GM18909 (cell line): ENCODE data around the gene VPS50.
"Not testable (repeated sequence)": the region's sequence is repeated elsewhere in the genome, so short reads cannot be mapped to it uniquely, and the experiment has no call there.

Source experiments
- ATAC-seq: cut with Tn5 transposase; IDR thresholded peaks from one replicate; pipeline ENCODE4 v1.9.1; 2021; ENCODE audit warnings: mild to moderate bottlenecking; ENCODE audit not compliant: unreplicated experiment, poor library complexity

Gene VPS50

DNA sequence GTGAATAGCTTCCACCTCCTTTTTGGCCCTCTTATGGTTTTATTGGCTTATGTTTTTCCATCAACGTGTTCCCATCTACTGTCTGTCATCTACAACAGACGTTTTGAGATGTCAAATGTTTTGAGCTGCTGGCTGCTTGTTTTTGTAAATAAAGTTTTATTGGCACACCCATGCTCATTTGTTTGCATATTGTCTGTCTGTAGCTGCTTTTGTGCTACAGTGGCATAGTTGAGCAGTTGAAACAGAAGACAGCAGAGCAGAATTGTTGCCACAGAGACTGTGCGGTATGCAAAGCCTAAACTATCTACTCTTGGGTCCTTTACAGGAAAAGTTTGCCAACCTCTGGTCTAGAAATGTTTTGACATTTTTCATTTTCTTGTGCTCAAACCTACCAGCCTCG is 88.7 kb downstream of the VPS50 start:
- ATAC-seq, result no peak

GRCh38 chr7:93326291-93326690 is 94.1 kb downstream of the VPS50 start:
- ATAC-seq, result not testable (repeated sequence)

GRCh38 chr7:93327006-93327633 is 95.0 kb downstream of the VPS50 start:
- ATAC-seq, result no peak

DNA sequence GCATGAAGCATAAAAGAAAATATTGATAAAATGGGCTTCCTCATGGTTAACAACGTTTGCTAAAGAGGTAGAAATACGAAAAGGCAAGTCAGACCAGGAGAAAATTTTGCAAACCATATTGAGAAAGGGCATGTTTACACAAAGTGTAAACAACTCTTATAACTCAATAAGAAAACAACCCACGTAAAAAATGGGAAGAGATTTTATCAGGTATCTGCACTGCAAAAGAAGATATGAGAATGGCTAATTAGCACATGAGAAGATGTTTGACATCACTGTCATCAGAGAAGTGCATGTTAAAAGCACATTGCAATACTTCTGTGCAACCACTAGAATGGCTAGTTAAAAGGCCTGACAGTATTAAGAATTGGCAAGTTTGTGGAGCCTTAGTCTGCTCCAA is 99.5 kb downstream of the VPS50 start:
- ATAC-seq, result no peak

DNA sequence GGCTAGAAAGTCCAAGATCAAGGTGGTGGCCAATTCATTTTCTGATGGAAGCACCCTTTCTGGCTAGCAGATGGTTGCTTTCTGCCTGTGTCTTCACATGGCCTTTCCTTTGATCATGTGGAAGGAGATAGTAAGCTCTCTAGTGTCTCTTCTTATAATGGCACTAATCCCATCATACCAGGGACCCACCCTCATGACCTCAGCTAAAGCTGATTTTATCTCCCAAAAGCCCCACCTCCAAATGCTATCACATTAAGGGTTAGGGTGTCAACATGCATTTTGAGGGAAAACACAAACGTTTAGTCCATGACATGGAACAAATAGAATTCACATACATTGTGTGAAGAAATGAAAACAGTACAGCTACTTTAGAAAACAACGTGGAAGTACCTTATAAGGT is 100.0 kb downstream of the VPS50 start:
- ATAC-seq, result no peak

DNA sequence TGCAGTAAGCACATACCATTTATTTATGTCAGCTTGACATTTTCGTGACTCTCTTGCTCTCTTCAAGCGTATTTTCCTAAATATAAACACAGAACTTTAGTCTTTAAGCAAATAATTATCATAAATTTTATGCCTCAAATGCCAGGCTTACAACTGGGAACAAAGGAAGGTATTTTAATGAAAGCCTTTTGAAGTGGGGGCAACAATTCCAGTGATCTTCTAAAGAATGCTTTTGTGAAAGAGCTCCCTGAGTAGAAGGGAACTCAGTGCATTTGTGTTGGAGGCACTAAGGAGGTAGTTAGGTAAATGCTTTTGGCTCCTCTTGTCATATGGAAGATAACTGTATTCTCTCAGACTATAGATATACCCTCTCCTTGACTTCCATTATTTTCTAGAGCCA is 104.9 kb downstream of the VPS50 start:
- no peak for ATAC-seq

DNA sequence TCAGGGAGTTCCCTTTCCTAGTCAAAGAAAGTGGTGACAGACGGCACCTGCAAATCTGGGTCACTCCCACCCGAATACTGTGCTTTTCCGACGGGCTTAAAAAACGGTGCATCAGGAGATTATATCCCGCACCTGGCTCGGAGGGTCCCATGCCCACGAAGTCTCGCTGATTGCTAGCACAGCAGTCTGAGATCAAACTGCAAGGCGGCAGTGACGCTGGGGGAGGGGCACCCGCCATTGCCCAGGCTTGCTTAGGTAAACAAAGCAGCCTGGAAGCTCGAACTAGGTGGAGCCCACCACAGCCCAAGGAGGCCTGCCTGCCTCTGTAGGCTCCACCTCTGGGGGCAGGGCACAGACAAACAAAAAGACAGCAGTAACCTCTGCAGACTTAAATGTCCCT is 110.0 kb downstream of the VPS50 start:
- ATAC-seq, result not testable (repeated sequence)

- no peak for ATAC-seq
Measured at GRCh38 chr7:93350338-93350737, 118.2 kb downstream of the VPS50 start.

GRCh38 chr7:93352881-93353280 is 120.7 kb downstream of the VPS50 start:
- ATAC-seq, result no peak

DNA sequence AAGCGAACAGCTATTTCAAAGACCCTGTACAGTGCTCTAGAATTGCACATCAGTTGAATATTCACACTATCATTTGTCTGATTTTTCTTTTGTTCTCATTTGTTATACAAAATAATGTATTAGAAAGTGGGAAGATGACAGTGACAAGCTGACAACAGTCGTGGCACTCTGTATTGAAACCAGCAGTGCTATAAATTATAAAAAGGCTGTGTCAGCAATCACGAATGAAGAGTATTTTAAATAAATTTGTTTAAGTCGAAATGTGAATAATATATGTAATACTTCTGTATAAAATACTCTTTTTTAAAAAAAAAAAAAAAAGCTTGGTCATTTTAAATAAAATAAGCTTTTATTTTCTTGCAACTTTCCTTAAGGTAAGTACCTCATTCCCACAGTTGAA is 122.6 kb downstream of the VPS50 start:
- no peak for ATAC-seq

DNA sequence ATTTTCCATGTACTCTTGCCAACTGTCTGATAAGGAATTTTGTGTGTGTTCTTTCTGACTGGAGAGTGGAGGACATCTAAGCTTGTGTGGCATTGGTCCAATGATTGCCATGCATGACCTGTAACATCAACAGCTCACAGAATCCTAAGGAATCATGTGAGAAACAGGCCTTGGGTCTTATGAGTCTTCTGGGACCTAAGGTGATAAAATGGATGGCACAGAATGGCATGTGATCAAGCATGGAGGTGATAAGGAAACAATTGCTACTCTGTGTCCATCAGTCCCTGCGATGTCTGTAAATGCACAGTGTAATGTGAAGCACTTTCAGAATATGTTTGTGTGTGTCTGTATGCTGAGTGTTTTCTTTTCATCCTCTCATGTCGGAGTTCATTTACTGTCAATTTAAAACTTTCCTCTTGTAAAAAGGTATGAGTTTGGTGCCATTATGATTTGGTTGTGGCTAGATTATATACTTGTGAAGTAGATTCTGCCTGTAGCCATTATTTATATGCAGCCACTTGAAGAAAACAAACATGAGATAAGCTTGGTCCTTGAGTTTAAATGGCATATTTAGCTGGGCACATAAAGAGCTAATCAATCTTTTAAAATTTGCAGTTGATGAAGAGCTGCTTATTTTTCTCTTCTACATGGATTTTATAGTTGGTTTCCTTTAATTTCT is 127.5 kb downstream of the VPS50 start:
- no peak for ATAC-seq

- no peak for ATAC-seq
Measured at GRCh38 chr7:93361853-93362252, 129.7 kb downstream of the VPS50 start.

DNA sequence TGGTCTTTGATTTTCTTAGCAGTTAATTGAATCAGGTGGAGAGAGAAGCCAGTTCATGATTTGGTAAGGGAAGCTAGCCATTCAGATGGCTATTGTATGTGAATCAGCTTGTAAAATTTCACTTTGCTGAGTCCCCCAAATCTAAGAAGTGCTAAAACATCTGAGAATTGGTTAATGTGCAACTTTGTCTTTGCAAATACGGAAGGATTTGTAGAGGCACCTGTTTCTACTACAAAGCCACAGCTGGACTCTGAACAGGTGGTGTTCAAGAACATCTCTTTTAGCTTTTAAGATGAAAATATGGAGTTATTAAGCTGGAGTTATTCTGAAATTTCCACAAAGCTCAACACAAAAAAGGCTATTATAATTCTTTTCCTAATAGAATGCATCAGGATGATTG is 132.6 kb downstream of the VPS50 start:
- peak; percentile 45 for ATAC-seq

DNA sequence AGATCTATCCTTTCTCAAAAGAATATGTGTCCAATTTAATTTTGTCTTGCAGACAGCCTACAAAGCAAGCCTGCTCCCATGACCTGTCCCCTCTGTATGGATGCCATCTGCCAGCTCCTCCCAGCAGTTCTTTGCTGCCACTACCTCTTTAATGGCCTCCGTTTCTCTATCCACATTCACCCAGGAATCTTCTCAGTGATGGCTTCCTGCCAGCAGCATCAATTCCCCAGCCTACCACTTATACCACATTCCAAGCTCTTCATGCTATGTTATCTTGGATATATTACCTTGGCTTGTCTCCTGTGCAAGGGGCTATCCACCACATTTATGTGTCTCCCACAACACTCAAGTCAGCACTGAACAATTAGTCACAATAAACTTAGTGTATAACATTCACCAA is 133.2 kb downstream of the VPS50 start:
- no peak for ATAC-seq

DNA sequence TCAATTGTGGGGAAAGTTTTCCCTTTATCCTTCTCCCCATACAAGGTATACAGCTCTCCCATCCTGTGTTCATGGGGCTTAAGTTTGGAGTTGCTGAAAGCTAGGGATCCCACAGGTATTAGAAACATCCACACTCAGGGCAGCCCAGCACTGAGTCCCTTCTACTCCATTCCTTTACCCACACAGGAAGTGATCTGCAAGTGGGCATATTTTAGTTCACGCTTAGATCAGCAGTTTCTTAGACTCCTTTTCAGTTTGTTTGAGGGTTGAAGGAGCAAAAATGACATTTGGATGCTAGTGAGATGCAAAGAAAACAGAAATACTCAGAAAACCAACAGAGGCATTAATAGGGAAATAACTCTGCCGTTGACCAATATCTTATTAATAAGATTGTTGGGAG is 134.7 kb downstream of the VPS50 start:
- no peak for ATAC-seq

DNA sequence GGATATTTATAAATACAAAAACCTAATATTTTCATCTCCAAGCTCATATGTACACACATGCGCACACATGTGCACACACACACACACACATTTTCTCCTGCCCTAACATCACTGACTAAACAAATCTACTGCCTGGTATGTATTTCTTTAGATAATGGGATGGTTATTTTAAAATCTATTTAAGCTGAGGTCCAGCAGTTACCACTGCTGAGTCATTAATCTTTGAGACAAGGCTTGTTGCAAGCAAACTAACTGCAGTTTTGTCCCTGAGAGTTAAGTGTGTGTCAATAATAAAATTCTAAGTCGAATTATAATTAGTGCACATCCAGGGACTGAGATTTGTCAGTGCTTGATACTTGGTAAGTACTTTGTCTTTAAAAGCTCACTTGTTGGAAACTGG is 135.1 kb downstream of the VPS50 start:
- ATAC-seq, result no peak

GRCh38 chr7:93370937-93371336 is 138.8 kb downstream of the VPS50 start:
- not testable (repeated sequence) for ATAC-seq

GRCh38 chr7:93373537-93373936 is 141.4 kb downstream of the VPS50 start:
- no peak for ATAC-seq

GRCh38 chr7:93374345-93374940 is 142.3 kb downstream of the VPS50 start:
- ATAC-seq, result peak; percentile 59

GRCh38 chr7:93375603-93376002 is 143.4 kb downstream of the VPS50 start:
- peak; percentile 51 for ATAC-seq

DNA sequence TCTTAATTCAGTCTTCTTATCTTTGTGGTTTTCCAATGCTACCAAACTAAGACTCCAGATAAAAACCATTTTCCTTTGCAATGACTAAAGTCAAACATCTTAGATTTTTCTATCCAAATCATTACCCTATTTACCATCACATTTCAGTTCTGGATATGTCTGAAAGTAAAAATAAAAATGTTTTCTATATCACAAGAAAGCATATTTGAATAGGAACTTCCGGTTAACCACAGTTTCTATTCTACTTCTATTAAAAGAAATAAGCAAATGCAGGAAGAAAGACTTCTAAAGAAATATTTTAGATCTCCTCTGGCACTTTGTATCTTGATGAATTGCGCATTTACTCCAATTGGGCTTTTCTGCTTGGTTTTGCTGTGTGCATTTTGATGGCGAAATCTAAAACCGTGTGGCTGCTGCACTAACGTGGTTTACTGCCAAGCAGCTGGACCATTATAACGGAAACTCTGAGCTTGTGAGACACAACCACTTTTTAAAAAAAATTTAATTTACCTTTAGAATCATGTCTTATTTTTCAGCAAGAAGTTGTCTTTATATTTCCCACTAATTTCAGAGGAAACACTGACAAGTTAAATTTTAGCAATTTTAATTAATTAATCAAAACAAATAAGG is 146.1 kb downstream of the VPS50 start:
- ATAC-seq, result no peak
